HG02981 (cell line): ENCODE data around the gene ACAD9.

Experiments used
- ATAC-seq: cut with Tn5 transposase; IDR thresholded peaks from one replicate; pipeline ENCODE4 v1.9.1; 2021; ENCODE audit warnings: mild to moderate bottlenecking, moderate library complexity; ENCODE audit not compliant: unreplicated experiment

The ACAD9 gene

DNA sequence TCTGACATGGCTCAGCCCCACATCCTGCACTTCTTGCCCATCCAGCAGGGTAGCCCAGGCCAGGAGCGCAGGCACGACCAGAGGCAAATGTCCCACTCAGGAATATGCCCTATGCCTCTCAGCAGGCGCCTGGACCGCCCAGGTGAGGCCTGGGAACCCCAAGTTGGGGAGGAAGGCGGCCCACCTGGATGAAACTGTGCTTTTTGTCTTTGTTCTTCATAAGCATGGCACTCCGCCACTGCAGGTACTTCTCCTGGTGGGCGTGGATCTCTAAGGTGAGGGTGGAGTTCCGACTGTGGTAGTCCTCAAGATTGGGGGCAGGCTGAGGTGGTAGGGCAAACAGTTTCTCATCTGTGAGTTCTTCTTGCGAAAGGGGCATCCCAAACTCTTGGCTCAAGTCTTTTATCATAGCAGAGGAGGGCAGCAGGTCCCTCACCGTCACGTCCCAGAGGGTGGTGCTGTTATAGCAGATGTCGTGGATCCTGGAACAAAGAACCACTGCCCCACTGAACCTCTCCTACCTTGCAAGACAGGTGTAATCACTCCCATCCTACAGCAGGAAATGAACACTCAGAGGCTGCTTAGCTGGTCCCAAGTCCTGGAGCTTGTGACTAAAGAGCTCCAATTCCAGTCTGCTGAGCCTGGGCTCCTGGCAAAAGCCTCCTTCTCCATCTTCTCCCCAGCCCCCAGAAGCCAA lies 53.2 kb downstream of the ACAD9 start:
- ATAC-seq: no peak

DNA sequence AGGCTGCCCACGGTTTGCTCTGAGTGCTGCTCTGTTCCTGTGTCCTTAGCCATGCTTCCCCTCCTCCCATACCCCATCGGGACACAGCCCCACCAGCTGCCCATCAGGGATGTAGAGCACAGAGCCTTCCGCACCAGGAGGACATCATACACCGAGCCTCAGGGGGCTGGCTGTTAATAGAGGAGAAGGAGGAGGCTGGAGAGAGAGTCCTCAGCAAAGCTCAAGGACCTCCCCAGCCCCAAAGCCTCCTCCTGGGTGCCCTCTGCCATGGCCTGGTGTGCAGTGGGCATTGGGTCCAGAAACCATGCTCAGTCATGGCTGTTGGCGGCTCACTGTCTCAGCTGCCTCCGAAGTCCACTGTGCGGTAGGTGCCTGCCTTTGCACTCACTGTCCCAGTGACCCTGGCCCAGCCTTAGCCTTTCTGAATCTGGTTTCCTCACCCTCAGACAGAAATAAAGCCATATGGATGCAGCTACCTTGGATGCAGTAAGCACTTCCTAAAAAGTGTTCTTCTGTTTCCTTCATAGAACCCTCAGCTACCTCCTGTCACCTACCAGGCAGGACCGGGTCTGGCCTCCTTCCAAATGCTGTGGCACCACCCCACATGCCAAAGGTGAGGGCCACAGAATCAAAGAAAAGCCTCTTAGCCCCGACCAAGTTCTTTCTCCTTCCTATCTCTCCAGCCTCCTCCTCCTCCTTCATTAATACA lies 53.9 kb downstream of the ACAD9 start:
- ATAC-seq: no peak

DNA sequence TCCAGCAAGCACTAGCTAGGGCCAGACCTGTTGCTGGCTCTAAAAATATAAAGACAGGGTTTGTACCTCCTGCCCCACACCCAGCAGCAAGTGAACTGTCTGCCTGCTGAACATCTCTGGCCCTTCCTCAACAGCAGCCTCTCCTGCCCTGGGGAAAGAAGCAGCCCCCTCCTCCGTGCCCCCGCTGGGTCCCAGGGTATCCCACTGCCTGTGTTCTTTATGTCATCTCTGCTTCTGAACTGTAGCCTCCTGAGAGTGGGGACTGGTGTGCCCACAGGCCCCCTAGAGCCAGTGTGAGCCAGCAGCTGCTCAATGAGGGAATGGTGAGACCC lies 54.5 kb downstream of the ACAD9 start:
- ATAC-seq: no peak

DNA sequence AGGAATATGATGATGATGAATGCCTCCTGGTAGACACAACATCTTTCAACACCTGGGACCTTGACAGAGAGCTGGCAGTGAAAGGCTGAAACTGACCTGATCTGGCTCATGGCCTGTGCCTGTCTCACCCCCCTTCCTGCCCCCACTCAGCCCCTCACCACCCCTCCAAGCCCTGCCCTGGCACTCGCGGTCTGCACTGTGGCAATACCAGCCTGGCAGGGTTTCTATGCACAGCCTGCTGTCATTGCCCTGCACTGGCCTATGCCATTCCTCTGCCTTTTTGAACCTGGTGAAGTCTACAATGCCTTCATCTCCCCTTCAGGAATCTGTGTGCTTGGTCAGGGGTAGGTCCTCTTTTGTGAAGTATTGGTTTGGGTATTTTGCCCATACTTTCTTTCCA lies 56.5 kb downstream of the ACAD9 start:
- no peak for ATAC-seq

DNA sequence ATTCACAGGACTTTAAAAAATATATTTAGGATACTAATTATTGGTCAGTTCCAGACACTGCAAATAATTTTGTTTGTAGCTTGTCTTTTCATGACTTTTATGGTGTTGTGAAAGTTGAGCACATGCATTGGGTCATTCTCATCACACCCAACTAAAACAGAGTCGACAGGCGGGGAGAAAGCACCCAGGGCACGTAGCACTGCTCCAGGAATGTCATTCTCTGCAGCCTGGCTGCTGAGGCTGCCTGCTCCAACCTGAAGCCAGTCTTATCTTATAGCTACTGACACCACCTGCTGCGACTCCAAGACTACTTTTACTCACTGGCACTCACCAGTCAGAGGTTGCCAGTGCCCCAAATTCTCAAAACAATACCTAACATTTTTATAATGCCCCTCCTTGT lies 56.9 kb downstream of the ACAD9 start:
- no peak for ATAC-seq

DNA sequence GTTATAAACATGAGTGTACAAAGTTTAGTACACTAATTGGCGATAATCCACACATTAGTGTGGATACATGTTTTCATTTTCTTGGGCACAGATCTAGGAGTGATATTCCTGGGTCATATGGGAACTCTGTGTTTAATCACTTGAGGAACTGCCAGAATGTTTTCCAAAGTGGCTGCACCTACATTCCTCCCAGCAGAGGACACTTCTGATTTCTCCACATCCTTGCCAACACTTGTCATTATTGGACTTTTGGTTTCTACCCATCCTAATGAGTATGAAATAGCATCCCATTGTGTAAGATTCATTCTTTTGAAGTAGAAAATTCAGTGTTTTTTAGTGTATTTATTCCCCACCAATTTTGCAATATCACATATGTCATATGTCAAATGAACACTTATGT lies 60.8 kb downstream of the ACAD9 start:
- no peak for ATAC-seq

DNA sequence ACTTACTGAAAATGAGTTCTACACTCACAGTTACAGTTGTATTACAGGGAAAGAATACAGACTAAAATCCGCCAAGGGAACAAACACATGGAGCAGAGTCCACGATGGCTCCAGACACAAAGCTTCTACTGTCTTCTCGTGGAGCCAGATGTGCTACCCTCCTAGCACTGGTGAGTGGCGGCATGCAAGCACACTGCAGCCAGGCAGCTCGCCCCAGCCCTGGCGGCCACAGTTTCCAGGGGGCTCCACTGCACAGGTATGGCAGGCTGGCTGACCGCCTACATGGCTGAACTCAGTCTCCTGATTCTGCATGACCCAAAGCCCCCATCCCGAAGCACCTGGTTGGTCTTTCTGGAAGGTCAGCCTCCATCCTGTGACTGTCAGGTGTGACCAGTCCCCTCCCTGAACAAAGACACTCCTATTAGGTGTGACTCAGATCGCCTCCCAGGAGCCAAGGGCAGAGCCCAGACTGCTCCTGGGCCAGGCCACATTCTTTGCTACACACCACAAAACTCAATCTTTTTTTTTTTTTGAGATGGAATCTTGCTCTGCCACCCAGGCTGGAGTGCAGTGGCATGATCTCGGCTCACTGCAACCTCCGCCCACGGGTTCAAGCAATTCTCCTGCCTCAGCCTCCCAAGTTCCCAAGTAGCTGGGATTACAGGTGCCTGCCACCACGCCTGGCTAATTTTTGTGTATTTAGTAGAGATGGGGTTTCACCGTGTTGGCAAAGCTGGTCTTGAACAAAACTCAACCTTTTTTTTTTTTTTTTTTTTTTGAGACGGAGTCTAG lies 62.9 kb downstream of the ACAD9 start:
- no peak for ATAC-seq

DNA sequence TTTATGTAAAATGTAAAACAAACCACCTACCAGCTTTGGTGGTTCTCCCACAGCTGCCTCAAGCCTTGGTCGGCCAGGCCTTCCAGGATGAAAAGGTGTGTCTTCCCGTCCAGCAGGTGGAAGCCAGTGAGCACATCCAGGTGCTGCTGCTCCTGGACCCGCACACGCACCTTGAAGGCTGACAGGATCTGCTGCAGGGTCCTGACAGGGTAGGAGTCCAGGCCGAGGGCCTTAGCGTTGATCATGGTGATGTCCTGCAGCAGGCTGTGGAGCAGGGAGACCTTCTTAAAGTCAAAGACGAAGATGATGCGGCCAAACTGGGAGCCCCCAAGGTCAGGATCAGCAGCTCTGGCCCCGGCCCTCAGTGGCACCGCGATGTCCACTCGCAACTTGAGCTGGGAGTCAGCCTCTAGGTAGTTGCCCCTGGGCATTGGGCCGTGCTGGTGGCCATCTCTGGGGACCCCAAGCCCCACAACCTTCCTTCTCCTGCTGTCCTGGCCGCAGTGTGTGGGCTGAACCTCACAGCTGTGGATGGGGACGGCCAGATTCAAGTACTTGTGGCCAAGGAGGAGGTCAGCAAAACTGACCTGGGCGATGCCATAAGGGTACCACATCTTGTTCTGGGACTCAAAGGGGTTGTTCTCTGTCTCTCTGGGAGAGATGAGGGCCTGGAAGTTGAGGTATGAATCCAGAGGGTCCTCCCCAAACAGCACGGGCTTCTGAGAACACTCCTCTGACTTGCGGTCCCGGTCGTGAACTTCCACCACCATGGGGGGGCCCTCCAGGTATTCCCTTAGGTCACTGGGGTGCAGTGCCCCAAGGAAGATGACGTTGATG lies 65.8 kb downstream of the ACAD9 start:
- no peak for ATAC-seq

DNA sequence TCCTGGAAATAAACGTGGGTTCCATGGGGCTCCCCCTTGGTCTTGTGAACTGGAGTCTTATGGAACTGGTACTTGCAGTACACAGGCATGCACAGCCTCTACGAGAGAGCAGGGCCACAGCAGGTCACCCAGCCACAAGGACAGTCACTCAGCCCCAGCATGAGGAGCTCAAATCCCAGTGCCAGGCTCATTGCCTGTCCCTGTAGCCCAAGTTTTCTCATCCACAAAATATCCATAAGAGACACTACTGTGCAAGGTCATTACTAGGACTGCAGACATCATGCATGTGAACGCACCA lies 66.4 kb downstream of the ACAD9 start:
- no peak for ATAC-seq

DNA sequence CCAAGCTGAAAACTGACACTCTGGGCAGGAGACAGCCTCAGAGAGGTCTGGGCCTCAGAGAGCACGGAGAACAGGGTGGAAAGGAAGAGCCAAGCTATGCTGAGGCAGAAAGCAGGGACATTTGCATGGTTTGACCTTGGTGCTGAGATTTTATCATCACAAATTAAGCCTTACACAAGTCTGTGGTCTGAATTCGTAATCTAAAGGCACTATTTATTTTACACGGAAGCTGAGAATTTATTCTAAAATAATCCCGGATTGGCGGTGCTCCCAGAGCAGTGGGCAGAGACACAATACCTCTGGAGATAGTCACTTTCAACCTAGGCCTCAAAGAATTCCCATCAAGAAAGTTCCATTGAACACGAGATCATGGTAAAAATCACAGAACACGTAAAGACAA lies 67.0 kb downstream of the ACAD9 start:
- ATAC-seq: no peak

DNA sequence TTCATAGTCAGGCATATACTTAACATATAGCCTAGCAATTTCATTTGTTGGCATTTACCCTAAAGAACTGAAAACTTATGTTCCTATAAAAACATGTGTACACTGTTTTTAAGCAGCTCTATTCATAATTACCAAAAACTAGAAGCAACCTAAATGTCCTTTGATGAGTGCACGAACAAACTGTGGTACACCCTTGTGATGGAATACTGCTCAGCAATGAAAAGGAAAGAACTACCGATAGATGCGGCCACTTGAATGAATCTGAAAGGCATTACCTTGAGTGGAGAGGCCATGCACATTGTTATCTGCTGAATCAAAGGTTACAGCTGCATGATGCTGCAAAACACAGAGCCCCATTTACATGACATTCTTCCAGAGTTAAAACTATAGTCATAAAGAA lies 69.7 kb downstream of the ACAD9 start:
- no peak for ATAC-seq

DNA sequence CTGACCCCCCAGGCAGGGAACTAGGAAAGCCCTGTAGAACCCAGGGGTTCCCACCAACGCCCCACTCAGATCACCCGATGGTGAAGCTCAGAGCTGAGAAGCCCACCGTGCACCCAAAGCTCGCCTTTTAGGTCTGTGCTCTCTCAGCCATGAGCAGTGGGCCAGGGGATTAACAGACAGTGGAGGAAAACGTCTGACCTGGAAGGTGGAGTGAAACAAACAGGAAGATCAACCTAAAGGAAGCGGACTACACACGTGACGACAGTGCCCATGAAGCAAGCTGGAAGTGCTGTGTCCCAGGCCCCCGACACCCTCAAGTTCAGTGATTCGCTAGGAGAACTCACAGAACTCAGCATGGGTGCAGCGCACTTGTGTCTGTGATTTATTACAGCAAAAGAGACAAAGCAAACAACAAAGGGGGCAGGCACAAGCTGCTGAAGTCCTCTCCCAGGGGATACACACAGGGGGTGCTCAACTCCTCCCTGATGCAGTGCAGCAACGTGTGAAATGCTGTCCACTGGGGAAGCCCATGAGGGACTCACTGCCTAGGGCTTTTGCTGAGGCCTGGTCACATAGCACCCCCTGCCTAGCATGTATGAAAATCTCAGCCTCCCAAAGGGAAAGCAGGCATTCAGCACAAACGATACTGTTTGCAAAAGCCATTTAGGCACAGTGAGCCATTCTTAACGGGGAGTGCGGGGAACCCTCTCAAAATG lies 71.0 kb downstream of the ACAD9 start:
- ATAC-seq: no peak

DNA sequence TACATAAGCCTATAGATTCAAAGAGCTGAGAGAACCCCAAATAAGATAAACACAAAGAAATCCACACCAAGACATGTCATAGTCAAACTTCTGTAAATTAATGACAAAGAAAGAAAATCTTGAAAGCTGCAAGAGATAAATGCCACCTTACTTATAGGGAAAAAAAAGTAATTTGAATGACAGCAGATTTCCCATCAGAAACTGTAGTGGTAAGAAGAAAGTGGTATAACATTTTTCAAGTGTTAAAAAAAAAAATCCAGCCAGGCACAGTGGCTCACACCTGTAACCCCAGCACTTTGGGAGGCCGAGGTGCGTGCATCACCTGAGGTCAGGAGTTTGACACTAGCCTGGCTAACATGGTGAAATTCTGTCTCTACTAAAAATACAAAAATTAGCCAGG lies 77.0 kb downstream of the ACAD9 start:
- no peak for ATAC-seq
